K562 treated with DMSO at 1 percent for 12 hours (cell line): ENCODE results near the gene NFE2L2. TPM values are rescaled to one million over a fixed set of nuclear protein-coding genes. Genes with fewer than 3 reads are reported as not detected.

Source experiments
- total RNA-seq: library from RNA; unstranded; fragments of 300-600 nt; gene quantifications from 2 replicates; pipeline ENCODE4 v1.2.3, GENCODE V29; 2022; ENCODE audit not compliant: insufficient read depth

NFE2L2 gene
- total RNA-seq, result 32.1 and 63.7 TPM in 2 replicates

DNA sequence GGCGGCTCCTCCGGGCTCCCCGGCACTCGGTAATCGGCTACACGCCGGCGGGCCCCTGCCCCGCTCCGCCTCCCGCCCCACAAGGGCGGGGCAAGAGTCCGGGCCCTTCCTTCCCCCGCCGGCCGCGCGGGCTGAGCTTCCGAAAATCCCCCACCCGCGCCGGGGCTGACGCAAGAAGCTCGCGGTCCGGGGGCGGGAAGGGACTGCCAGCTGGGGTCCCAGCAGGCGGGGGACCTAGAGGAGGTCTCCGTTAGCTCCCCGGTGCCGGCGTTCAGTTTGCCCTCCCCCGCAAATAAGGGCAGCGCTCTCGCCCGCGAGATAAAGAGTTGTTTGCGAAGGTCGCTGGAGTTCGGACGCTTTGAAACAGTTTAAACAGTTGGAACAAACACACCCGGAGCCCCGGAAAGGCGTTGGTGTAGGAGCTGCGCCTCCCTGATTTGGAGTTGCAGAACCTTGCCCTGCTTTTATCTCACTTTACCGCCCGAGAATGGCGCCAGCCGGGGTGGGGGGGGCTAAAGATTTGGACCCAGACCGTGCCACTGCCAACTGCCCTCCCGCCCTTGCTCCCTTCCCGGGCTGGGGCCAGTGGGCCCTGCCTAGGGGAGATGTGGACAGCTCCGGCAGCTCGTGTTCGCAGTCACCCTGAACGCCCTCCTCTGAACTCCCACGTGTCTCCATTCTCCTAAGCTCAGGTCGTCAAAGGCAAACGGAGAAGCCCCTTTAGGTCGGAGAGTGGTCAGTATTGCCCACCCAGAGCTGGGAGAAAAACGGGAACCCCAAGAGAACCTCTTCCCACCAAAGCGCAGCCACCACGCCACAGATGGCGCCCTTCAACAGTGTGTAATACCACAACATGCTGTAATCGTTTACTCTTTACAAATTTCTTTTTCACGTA, at the start of gene NFE2L2:
NFE2L2 (minus strand) TSS at position 35 of the 895 bp plus-strand sequence. CDS start 151 bp downstream, outside the sequence.

DNA sequence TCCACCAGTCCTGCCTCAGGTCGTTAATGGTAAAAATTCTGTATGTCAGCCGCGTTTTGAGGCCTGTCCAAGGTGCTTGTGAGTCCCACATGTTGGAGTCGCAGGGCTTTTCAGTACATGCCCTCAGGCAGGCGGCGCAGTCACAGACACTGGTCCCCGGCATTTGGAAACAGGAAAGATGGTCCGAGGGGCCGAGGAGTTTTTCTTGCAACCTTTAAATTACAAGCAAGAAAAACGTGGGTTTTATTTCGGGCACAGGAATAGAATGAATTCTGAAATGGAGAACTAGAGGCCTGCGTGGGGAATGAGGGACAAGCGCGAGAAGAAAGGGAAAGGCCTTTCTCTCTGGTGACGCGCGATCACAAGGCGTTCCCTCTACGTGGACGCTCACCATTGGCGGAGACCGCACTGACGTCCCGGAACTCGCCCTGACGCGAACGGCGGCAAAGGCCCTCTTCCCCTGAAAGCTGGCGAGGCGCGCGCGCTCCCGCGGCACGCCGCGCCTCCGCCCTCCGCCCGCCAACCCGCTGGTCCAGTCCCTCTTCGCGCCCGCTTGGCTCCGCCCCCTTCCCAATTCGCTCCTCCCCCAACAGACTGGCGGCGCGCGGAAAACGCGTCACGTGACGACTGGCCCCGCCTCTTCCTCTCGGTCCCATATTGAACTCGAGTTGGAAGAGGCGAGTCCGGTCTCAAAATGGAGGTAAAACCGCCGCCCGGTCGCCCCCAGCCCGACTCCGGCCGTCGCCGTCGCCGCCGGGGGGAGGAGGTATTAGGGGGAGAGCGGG, 52.2 kb downstream of the NFE2L2 start, which contains the start of gene HNRNPA3:
HNRNPA3 (plus strand) TSS at position 689 of the 785 bp plus-strand sequence; CDS start at position 695, 6 bp downstream.

Other genes with a start within 250 kb of the NFE2L2 start
- gene HNRNPA3, start 51.9 kb downstream of the NFE2L2 start, total RNA-seq, result 123 and 156 TPM in 2 replicates
- gene AGPS, start 128.0 kb upstream of the NFE2L2 start, total RNA-seq, result 10.9 and 28.5 TPM in 2 replicates